Calu3 (cell line): ENCODE results near the gene WASF1. TPM values are rescaled to one million over a fixed set of nuclear protein-coding genes. Genes with fewer than 3 reads are reported as not detected.

Source experiments
- BruUV-seq: library from RNA; stranded (reverse); fragments of 400-500 nt; replicated peaks from 2 replicates; lab custom pipeline; 2021; lab: Mats Ljungman, UMichigan
- CTCF ChIA-PET: fragments of 300-600 bp; sonication (Branson Sonifier 250); formaldehyde crosslinking; loops from one replicate; lab custom pipeline; 2022; ENCODE audit warnings: antibody characterized with exemption; lab: Charles Lee
- DNase-seq: peaks from one replicate; pipeline ENCODE4 v3.0.0; 2022
- H3K27ac Mint-ChIP-seq: one replicate; pipeline ENCODE4 v1.8.0; 2022; ENCODE audit warnings: mixed read lengths; ENCODE audit not compliant: unreplicated experiment
- H3K27me3 Mint-ChIP-seq: one replicate; pipeline ENCODE4 v1.8.0; 2022; ENCODE audit warnings: mixed read lengths; ENCODE audit not compliant: unreplicated experiment
- H3K36me3 Mint-ChIP-seq: one replicate; pipeline ENCODE4 v1.8.0; 2022; ENCODE audit warnings: mild to moderate bottlenecking, moderate library complexity, mixed read lengths; ENCODE audit not compliant: insufficient read depth, unreplicated experiment
- H3K4me1 Mint-ChIP-seq: one replicate; pipeline ENCODE4 v1.8.0; 2022; ENCODE audit warnings: mild to moderate bottlenecking, low read depth, mixed read lengths; ENCODE audit not compliant: unreplicated experiment
- H3K4me3 Mint-ChIP-seq: one replicate; pipeline ENCODE4 v1.8.0; 2022; ENCODE audit warnings: mild to moderate bottlenecking, low read depth, moderate library complexity, mixed read lengths; ENCODE audit not compliant: unreplicated experiment
- H3K9me3 Mint-ChIP-seq: one replicate; pipeline ENCODE4 v1.8.0; 2022; ENCODE audit warnings: low read depth, mixed read lengths; ENCODE audit not compliant: unreplicated experiment
- CTCF ChIP-seq: fragments of 200-600 bp; IDR thresholded peaks from one replicate; pipeline ENCODE4 v1.8.0; 2022; ENCODE audit warnings: antibody characterized with exemption; ENCODE audit not compliant: unreplicated experiment
- intact Hi-C: fragments of 100-400 bp; cut with micrococcal nuclease; formaldehyde crosslinking; loops from one replicate; pipeline ENCODE4 v1.10.0; 2022; ENCODE audit not compliant: unreplicated experiment
- total RNA-seq: library from RNA; stranded (reverse); gene quantifications from 2 replicates; pipeline ENCODE4 v1.2.3, GENCODE V29; 2022

The WASF1 gene
- total RNA-seq, 1 experiment from 2014 or later: 12.7 TPM

DNA sequence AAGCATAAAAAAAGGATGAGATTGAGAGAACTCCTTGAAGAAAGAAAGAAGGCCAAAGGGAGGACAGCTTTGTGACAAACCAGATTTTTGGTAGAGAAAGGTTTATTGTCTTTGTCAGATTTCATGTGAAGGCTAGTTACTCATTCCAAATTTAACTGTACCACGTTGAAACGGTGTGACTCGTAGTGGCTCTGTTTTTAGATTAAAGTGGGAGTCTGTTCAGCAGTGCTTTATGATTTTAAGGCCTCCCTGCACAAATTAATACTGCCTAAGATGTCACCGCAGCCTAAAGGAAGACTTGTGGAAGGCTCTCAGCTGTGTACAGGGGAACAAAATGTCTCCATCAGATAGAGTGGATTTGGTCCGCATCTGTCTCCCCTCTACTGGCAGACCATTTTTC is 36.7 kb upstream of the WASF1 start:
- no peak for TF ChIP-seq CTCF
- no TSS peak for BruUV-seq
- CTCF ChIA-PET: interaction anchor here (0.6 kb wide), 1 partner anchor 51 kb away, joined by 3 read pairs; no protein-coding TSS in a partner anchor
- Mint-ChIP-seq H3K4me3 (no peak overlapping the region), H3K4me1 (no peaks in the 10 kb centered on the region), H3K36me3 (no peaks in the 10 kb centered on the region), H3K9me3 (no peaks in the 10 kb centered on the region), H3K27ac (no peak overlapping the region), H3K27me3 (no peaks in the 10 kb centered on the region)
- no peak for DNase-seq
- intact Hi-C loops: no loop called here

GRCh38 chr6:110214338-110214737 is 34.9 kb upstream of the WASF1 start:
- peaks cover 8% of the 10 kb centered on the region for H3K36me3 Mint-ChIP-seq
- no peak for TF ChIP-seq CTCF
- H3K9me3 Mint-ChIP-seq: no peaks in the 10 kb centered on the region
- H3K4me1 Mint-ChIP-seq: no peaks in the 10 kb centered on the region
- H3K27ac Mint-ChIP-seq: no peak overlapping the region
- DNase-seq: no peak
- CTCF ChIA-PET: interaction anchor here (0.6 to 0.7 kb wide), 2 partner anchors 16 to 37 kb away, joined by 3 read pairs; no protein-coding TSS in a partner anchor
- intact Hi-C loops: no loop called here
- H3K4me3 Mint-ChIP-seq: no peak overlapping the region
- H3K27me3 Mint-ChIP-seq: no peaks in the 10 kb centered on the region
- no TSS peak for BruUV-seq

DNA sequence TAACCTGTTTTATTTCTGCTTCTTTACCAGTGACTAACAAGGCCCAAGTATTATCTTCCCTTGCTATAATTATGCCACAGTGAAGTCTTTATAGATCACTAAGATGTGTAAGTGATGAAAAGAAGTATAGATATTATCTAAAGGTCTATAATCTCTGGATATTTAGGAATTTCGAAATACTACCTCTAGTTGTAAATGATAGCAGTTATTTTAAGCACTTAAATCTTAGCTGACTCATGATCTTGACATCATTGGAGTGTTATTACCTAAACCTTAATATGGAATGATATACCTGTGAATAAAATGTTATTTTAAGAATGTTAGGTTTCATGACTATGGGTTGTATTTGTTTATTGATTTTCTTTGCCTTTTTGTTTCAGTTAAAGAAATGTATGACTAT is 32.3 kb upstream of the WASF1 start:
- H3K36me3 Mint-ChIP-seq: peaks cover 8% of the 10 kb centered on the region
- H3K27me3 Mint-ChIP-seq: no peaks in the 10 kb centered on the region
- H3K9me3 Mint-ChIP-seq: no peaks in the 10 kb centered on the region
- intact Hi-C loops: no loop called here
- CTCF ChIA-PET: interaction anchor here (0.6 kb wide), 1 partner anchor 23 kb away, joined by 3 read pairs; no protein-coding TSS in a partner anchor
- BruUV-seq: no TSS peak
- TF ChIP-seq CTCF: no peak
- H3K4me1 Mint-ChIP-seq: no peaks in the 10 kb centered on the region
- H3K4me3 Mint-ChIP-seq: no peak overlapping the region
- DNase-seq: no peak
- H3K27ac Mint-ChIP-seq: no peak overlapping the region

GRCh38 chr6:110207652-110208051 is 28.2 kb upstream of the WASF1 start:
- H3K4me1 Mint-ChIP-seq: no peaks in the 10 kb centered on the region
- no peak for DNase-seq
- no peaks in the 10 kb centered on the region for H3K9me3 Mint-ChIP-seq
- H3K27ac Mint-ChIP-seq: no peak overlapping the region
- BruUV-seq: no TSS peak
- peaks cover 8% of the 10 kb centered on the region for H3K36me3 Mint-ChIP-seq
- no peak overlapping the region for H3K4me3 Mint-ChIP-seq
- intact Hi-C loops: no loop called here
- H3K27me3 Mint-ChIP-seq: no peaks in the 10 kb centered on the region
- CTCF ChIA-PET: no interaction called here
- TF ChIP-seq CTCF: no peak
